ENCODE measurements around the gene PDLIM5.
A peak's percentile ranks its signal among the peaks of the same experiment; 100 is the strongest.

Gene PDLIM5

DNA sequence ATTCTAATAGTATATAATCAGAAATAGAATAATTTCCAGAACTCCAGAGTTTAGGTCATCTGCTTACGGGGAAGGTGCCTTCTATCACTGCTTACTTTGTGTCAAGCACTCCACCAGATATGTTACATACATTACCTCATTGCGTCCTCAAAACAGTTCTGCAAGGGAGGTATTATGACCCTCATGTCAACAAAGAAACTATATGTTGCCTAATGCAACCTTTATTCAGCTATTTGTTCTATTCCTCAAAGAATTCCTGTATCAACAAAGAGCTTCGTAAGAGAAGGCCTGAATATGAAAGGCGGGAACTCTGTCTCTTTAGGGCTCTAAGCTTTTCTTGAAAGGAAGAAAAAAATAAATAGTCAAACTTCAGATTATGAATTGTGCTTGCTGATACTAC is 114.7 kb downstream of the PDLIM5 start:
- no peak for DNase-seq

DNA sequence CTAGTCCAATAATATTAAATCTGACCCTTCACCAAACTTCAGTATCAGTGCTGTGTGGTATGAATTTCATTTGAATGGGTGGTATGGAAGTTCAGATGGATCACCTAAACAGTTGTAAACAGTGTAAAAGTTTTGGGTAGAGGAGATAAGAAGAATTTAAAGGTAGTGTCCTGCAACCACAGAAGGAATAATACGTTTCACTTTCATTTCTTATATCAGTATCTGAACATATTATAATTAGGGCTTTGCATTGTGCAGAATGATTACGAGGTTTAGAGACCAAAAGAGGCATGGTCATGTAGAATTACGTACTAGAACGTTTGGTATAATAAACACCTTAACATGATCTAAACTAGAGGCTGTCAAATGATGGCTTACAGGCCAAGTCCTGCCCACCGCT is 116.1 kb downstream of the PDLIM5 start:
- no peak for DNase-seq

DNA sequence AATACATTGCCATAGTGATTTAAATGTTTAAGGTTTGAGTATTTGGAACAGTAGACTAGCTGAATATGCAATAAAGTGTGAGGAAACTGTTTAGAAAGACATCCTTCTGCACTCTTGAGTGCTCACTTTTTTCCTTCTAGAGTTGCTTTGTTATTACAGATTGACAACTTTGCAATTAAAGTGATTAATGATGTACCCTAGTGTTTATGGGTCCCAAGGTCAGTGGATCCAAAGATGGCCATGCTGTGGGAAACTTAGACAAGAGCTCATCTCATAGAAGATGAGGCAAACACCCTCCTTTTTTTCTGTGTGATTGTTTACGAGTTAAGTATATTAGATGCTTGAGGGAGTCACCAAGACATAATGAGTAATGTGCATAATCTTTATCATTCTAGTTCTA is 118.8 kb downstream of the PDLIM5 start:
- DNase-seq = no peak

DNA sequence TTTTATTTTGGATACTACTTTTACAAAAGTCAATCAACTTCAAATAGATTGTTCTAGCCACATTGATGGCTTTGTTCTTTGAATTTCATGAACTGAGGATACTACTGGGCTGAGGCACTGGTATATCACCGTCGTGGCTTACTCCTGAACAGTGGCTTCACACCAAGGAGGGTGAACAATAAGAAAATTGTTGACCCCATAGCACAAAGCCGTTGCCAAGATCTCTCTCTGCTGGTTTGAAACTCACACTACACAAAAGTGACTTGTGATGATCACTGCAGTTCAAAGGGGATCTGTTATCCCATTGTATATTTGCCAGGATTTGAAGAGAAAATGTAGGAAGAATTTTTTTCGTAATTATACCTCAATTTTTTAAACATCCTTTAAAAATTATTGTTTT is 119.6 kb downstream of the PDLIM5 start:
- no peak for DNase-seq

DNA sequence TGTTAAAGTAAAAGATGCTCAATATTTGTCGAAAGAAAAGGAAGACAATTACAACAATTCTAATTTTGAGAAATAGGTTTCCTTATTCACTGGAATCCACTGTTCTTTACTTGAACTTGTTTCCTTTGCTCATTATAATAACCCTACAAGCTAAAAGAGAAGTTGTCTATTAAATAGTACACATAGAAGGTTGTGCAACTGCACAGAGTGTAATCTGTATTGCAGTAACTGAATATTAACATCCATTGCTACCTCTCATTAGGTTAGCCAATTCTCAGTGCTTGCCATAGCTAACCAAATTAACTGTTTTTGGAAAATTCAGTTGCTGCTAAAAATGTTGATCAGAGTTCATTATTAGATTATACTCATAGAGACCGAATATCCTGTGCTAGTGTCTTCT is 120.0 kb downstream of the PDLIM5 start:
- no peak for DNase-seq

DNA sequence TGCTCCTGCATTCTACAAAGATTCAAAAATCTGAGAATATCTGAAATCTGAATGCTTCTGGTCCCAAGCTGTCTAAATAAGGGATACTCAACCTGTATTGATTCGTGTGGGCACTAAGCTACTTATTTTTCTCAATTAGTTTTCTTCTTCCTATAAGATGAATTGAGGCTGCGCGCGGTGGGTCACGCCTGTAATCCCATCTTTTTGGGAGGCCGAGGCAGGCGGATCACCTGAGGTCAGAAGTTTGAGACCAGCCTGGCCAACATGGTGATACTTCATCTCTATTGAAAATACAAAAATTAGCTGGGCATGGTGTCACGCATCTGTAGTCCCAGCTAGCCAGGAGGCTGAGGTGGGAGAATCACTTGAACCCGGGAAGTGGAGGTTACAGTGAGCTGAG is 122.3 kb downstream of the PDLIM5 start:
- DNase-seq = no peak

DNA sequence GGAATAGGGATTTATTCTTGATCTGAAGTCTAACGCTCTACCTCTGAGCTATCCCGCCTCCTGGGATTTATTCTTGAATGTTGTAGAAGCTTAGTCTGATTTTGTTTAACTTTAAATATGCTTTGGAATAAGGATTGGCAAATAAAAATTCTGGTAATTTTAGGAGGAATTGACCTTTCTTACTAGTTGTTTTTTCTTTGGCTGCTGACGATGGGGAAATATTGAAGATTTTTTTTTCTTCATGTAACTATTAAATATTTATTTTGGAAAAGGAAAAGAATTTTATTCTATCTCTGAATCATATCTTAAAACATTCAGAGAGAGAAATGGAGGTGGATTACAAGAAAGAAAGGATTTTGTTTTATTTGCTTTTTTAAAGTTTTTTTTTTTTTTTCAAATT is 122.9 kb downstream of the PDLIM5 start:
- no peak for DNase-seq

DNA sequence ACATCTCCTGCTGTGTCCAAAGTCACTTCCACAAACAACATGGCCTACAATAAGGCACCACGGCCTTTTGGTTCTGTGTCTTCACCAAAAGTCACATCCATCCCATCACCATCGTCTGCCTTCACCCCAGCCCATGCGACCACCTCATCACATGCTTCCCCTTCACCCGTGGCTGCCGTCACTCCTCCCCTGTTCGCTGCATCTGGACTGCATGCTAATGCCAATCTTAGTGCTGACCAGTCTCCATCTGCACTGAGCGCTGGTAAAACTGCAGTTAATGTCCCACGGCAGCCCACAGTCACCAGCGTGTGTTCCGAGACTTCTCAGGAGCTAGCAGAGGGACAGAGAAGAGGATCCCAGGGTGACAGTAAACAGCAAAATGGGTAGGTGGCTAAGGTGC is 123.9 kb downstream of the PDLIM5 start:
- DNase-seq = no peak

DNA sequence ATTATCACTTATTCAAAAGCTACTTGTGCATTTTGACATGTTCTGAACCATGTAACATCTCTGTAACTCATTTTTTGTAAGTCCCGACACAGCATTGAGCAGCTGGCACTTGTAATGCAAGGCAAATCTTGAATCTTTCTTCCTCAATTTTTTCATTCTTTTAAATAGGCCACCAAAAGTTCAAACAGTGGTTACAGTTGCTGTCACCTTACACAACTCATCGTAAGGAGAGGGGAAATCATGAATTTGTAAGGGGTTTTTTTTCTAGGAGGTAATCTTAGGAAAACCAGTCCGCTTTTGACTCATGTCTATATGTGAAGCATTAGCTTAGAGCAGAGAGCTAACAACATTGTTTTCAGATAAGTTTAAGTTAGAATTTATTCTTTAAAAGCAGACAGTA is 124.5 kb downstream of the PDLIM5 start:
- no peak for DNase-seq

DNA sequence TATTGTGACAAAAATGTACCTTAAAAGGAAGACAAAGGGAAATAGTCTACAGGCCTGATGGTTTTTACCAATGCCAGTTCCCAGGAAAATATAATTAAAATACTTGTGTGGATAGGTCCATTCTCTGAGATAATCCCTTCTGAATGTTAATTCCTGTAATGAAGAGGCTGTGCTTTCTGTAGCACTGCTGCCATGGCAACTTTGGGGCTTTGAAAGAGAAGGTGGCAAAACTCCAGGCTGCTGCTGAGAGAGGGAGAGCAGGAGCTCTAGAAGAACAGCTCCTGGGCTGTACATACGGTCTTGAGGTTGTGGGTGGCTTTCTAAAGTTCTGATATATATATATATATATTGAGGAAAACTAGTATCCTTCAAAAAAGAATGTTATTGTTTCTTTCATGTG is 125.4 kb downstream of the PDLIM5 start:
- peak; percentile 30 for DNase-seq

DNA sequence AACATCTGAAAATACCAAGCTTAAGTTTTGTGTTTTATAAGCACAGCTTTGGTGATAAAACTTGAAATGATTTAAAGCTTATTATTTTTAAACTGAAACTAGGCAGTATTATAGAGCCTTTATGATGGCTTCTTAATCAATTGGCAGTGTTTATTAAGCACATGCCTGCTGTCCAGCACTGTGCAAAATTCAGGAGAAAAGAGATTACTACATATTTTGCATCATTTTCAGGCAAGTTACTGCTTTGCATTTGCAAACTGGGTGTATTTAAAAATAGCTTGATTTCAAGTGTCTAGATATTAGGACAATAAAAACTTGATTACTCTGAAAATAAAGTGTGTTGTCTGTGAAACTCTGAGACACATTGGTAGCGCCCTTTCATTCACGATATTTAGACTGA is 126.5 kb downstream of the PDLIM5 start:
- no peak for DNase-seq

DNA sequence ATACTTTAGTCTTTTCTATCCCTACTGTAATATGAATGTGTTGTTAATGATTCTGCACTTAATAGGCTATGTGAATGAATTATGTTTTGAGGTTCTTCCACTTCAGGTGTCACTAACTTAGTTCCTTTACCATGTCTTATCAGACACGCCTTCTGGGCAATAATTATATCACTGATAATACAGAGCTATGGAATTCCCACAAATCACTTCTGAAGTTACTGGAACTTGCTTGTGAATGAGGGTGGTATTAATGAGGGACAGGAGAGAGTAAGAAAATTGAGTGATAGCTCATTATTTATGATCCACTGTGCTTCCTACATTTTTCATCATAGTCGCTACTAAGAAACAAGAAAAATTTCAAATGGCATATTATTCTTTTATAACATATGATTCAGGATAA is 130.0 kb downstream of the PDLIM5 start:
- DNase-seq = no peak

DNA sequence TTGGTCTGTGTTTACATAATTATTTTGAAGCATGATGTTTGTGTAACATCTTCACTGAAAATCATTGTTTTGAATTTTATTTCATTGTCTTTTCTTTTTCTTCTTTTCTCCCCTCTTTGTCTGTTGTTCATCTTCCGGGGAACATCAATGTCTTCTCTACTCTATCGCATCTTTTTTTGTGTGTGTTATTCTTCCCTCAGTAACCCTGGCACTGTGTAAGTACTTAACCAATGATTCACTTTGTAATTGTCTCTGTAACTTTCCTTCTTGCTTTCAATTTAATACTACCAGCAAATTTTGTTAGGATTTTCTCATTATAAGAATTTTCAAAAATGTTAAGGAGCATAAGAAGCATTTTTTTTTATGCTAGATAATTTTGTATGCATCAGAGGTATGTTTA is 130.8 kb downstream of the PDLIM5 start:
- DNase-seq = no peak

DNA sequence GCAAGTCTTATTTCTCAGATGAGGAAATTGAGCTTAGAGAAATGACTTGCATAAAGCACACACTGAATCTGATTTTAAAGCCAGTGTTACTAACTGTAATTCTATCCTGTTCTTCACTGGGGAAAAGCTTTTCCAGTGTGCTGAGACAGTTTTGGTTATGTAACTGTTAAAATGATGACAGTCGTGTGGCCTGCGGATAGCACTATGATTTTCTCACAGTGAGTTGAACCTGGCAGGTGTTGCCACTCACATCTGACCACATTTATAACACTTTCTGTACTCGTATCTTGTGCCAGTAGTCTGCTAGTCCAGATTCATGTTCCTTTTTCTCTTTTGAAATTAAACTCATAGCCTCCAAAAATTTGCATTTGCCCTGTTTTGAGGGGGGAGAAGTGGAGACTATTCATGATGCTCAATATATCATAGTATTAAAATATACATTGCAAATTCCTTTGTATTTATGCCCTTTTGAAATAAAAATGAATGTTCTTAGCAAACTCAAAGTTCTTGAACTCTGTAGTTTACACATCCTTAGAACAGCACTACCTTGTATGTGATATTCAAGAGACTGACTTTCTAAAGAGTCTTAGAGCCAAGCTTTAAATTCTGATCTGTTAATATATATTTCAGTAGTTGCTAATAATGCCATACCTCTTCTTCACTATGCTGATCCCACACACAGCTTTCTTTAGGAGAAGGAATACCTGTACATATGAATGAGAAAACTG is 132.3 kb downstream of the PDLIM5 start:
- no peak for DNase-seq

DNA sequence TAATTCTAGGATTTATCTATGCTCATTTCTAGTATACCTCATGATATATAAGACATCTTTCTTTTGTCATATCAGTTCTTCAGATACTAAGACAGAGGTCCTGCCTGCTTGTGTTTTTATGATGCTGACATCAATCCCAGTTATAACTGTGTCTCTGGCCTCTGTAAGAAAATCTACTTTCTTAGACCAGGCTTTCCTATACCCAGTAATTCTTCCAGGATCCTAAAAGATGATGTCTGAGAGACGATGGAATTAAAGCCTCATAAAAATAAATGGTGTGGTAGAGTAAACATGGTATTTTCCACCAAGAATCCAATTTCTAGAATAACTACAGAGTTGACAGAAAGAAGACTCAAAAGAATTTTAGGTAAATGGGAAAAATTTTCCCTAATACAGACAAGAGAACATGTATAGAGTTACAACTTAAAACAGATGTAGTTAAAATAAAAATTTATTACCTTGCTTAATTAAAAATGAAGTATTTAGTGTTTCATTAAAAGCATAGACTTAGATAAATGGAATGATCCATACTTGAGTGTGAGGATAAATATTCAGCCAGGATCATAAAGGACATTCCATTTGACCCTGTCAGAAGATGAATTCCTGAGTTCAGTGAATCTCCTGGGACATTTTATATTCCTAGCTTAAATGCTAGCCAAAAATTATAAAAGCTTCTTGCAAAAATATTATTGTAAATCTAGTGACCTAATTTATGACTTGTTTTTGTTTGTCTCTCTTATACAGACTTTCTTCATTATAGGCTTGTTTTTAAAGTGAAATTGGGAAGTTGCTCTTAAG is 137.4 kb downstream of the PDLIM5 start:
- no peak for DNase-seq

DNA sequence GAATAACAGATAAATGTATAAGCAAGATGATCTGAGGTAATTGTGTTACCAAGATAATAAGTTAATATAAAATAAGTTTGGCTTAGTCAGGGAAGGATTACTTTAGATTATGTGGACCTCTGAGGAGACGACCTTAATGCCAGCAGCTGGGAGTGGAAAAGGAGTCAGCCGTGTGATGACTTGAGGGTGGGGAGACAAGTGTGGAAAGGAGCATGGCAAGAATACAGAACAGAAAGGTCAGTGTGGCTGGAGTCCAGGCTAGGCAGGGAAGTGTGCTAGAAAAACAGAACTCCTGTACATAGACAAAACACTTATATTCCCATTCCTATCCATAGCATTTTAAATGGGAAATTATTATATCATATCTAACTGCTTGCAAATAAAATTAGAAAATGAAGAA is 138.8 kb downstream of the PDLIM5 start:
- no peak for DNase-seq

DNA sequence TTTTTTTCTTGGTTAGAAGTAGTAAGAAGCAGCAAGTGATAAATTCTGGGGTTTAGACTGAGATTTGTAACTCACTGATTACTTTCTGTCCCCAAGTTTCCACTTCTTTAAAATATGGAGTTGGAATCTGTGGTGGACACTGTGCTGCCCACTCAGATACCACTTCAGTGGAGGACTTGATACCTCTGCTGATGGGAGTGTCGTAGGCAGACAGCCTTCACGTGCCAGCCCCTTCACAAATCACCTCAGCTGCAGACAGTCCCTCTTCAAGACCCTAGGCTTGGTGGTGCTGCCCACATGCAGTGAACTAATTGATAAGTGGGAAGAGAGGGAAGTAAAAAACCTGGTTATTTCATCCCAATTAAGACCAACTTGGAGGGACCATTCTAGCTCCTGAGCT is 139.5 kb downstream of the PDLIM5 start:
- DNase-seq = no peak

DNA sequence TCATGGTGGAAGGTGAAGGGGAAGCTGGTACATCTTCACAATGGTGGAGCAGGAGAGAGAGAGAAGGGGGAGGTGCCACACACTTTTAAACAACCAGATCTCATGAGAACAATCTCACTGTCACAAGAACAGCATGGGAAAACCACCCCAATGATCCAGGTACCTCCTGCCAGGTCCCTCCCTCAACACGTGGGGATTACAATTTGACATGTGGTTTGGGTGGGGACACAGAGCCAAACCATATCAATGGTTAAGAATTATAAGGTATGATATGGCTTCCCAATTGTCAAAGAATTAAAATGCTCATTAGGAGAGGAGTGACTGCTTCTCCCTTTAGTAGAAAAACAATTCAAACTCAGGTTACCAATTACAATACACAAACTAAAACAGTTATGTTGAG is 143.3 kb downstream of the PDLIM5 start:
- no peak for DNase-seq

DNA sequence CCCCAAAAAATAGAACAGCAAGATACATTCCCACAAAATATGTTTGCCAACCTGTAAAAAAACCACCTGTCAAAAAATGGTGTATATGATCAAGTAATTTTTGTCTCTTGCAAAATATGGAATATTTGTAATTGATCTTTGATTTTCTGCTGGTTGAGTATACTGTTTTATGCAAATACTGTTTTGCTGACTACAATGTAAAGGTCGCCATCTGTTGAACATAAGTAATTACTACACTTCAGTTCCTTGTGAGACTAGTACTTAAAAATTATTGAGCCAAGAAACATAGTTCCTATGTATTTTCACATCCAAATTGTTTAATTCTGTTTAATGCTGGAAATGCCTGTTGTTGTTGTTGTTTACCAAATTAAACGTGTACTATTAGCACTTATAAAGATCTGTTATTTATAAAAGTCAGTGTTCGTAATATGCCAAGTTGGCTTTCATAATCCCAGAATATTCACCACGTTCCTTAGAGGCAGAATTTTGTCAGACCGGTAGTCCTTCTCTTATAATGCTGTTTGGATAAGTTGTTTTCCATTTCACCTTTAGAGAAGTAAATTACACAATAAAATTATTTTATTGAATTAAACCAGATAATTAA is 144.2 kb downstream of the PDLIM5 start:
- DNase-seq = peak; percentile 25

DNA sequence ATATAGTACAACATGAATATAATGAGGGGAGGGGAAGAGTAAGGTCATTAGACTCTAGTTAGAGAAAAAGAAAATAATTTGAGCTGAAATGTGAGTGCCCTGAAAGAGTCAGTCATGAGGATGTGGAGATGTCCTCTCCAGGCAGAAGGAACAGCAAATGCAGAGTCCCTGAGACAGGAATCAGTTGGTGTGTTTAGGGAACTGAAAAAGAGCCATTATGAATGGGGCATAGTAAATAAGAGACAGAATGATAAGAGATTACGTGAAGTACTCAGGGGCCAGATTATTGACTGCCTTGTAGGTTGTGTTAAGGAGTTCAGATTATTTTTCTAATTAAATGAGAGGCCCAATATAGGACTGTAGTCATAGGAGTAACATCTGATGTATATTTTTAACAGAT is 147.0 kb downstream of the PDLIM5 start:
- DNase-seq = no peak

DNA sequence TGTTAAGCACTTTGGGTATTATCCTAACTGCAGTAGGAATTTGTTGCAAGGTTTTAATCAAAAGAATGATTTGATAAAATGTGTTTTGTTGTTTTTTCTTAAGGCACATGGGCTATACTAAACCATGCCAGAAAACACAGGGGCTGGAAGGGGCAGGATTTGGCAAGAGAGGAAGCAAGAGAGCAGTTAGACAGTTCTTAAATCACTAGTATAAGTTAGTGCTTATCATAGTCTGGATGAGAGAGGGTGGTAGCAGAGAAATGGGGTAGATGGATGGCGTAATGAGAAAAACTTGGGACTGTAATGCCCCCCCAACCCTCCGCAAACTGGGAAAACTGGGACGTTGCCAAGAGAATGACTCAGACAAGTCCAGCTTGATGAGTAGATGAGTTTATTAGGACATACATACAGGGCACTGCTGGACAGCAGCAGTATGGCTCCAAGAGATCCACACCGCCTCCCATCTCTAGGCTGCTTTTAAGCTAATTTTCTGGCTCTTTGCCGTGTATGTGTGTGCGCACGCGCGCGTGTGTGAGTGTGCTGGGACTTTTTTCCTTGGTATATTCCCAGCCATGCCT is 151.5 kb downstream of the PDLIM5 start:
- no peak for DNase-seq

DNA sequence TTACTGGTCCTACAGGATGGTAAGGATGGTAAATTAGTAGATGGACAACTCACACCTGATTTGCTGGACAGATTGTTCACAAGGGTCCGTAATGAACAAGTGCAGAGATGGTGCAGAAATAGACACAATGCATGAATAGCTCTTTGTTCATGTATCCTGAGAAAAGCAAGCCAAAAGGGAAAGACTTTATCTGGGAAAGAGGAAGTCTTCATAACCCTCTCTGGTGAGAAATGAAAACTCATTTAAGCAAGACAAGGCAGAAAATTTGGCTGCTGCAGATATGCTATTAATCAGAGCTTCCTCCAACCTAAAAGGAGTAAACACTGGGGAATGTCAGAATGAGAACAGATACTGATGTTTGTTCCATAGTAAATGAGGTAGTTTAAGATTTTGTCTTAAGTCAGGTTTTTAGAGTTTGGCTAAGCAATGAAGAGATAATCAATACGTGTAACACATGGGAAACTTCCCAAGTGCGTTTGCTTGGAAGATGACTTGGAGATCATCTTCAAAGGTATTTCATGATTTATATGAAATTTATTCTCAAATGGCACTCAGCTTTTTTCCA is 153.6 kb downstream of the PDLIM5 start:
- DNase-seq = no peak

DNA sequence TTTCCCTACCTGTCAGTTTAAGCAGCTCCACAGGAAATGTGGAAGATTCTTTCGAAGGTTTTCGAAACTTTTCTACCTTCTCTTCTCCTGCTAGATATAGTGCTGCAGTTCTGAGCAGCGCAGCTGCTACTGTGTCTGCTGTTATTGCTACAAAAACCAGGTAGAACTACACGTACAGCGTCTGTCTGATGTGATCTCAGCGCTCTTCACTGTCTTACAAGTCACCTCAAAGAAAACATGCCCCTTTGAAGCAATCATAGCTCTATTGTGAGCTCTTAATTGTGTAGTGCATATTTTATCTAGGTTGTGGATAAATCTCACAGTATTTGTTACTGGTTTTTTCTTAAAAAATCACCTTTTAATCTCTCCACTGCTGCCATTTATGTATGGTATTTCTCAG is 158.4 kb downstream of the PDLIM5 start:
- DNase-seq = no peak

DNA sequence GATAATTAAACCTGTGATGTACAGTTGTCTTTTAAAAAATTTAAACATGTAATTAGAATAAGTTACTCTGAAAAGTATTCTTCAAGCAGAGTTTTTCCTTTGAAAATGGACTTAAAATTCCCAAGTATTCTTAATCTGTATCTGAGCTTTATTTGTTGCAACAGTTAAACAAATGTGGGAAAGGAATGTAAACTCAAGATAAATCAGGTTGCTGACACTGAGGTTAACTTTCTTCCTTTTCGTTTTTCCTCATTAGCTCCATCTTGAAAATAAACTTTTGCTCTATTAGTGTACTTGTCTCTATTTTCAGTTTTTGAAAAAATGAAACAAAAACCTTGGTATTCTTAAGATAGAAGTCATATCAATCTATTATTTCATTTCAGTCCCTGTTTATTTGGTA is 161.5 kb downstream of the PDLIM5 start:
- no peak for DNase-seq

Data from NCI-H1417 treated with DMSO at 0.1 percent for 48 hours (cell line).